NCI-H345 (cell line): ENCODE data around the gene ZNF41.
A peak's percentile ranks its signal among the peaks of the same experiment; 100 is the strongest.
"Not testable (repeated sequence)": the region's sequence is repeated elsewhere in the genome, so short reads cannot be mapped to it uniquely, and the experiment has no call there.

Source experiments
- DNase-seq: peaks from one replicate; lab custom pipeline; 2025; lab: John Stamatoyannopoulos, UW

Gene ZNF41

GRCh38 chrX:47482512-47483305 is at the start of gene ZNF41:
ZNF41 (minus strand) TSS chrX:47483222; CDS start chrX:47467481, 15,741 bp downstream.
- DNase-seq, result peak; percentile 92

GRCh38 chrX:47530049-47530448 is 47.0 kb upstream of the ZNF41 start:
- DNase-seq, result no peak

- no peak for DNase-seq
These were observed 46.5 kb upstream of the ZNF41 start for GRCh38 chrX:47529548-47529947.

GRCh38 chrX:47523713-47524166 is 40.7 kb upstream of the ZNF41 start:
- DNase-seq, result no peak

- peak; percentile 81 for DNase-seq
These were observed 40.3 kb upstream of the ZNF41 start for GRCh38 chrX:47523297-47523696.

GRCh38 chrX:47518144-47518543 is 35.1 kb upstream of the ZNF41 start:
- no peak for DNase-seq

GRCh38 chrX:47515941-47516665 is 33.1 kb upstream of the ZNF41 start:
- DNase-seq, result no peak

GRCh38 chrX:47514533-47515235 is 31.7 kb upstream of the ZNF41 start:
- DNase-seq, result no peak

- DNase-seq, result not testable (repeated sequence)
These were observed 30.3 kb upstream of the ZNF41 start for GRCh38 chrX:47513034-47513965.

- DNase-seq, result not testable (repeated sequence)
These were observed 29.4 kb upstream of the ZNF41 start for GRCh38 chrX:47512383-47512782.

- DNase-seq, result no peak
These were observed 24.3 kb upstream of the ZNF41 start for GRCh38 chrX:47507153-47507867.

GRCh38 chrX:47503151-47503550 is 20.1 kb upstream of the ZNF41 start:
- no peak for DNase-seq

- DNase-seq, result peak; percentile 71
These were observed 19.5 kb upstream of the ZNF41 start for GRCh38 chrX:47502316-47503125.

- no peak for DNase-seq
These were observed 18.4 kb upstream of the ZNF41 start for GRCh38 chrX:47501226-47502074.

GRCh38 chrX:47500554-47500953 is 17.5 kb upstream of the ZNF41 start:
- DNase-seq, result no peak

GRCh38 chrX:47499293-47499692 is 16.3 kb upstream of the ZNF41 start:
- no peak for DNase-seq

GRCh38 chrX:47498411-47498810 is 15.4 kb upstream of the ZNF41 start:
- no peak for DNase-seq

GRCh38 chrX:47497271-47497888 is 14.4 kb upstream of the ZNF41 start:
- no peak for DNase-seq

- not testable (repeated sequence) for DNase-seq
These were observed 9.1 kb upstream of the ZNF41 start for GRCh38 chrX:47492133-47492532.
